Mesendoderm (in vitro differentiated cells): ENCODE measurements around the gene OAS3.

Source experiments
- DNase-seq: peaks from one replicate; pipeline ENCODE4 v3.0.0; 2013
- H2AK5ac ChIP-seq: 2 replicates; pipeline ENCODE4 v1.6.1; 2013; ENCODE audit warnings: low read length, inconsistent platforms
- H2BK120ac ChIP-seq: 2 replicates; pipeline ENCODE4 v1.6.1; 2013; ENCODE audit warnings: low read depth, mild to moderate bottlenecking, low read length, moderate library complexity, mixed read lengths
- H2BK15ac ChIP-seq: replicated peaks from 2 replicates; pipeline ENCODE4 v1.6.1; 2013; ENCODE audit warnings: low read depth, mild to moderate bottlenecking, moderate library complexity
- H2BK5ac ChIP-seq: 2 replicates; pipeline ENCODE4 v1.6.1; 2013; ENCODE audit warnings: low read length, inconsistent platforms
- H3K18ac ChIP-seq: 2 replicates; pipeline ENCODE4 v1.6.1; 2013; ENCODE audit warnings: mild to moderate bottlenecking, low read length, mixed read lengths
- H3K23ac ChIP-seq: one replicate; pipeline ENCODE4 v1.6.1; 2013; ENCODE audit warnings: low read length
- H3K27ac ChIP-seq: 2 replicates; pipeline ENCODE4 v1.5.1; 2013; ENCODE audit warnings: low read depth, mild to moderate bottlenecking, inconsistent platforms, low read length, moderate library complexity
- H3K27me3 ChIP-seq: 2 replicates; pipeline ENCODE4 v1.6.1; 2013; ENCODE audit warnings: low read length, control low read depth, mild to moderate bottlenecking, inconsistent platforms; ENCODE audit not compliant: insufficient read depth, poor library complexity
- H3K36me3 ChIP-seq: 2 replicates; pipeline ENCODE4 v1.6.1; 2013; ENCODE audit warnings: low read length, inconsistent platforms; ENCODE audit not compliant: control insufficient read depth, insufficient read depth
- H3K4ac ChIP-seq: one replicate; pipeline ENCODE4 v1.6.1; 2013; ENCODE audit warnings: low read depth, mild to moderate bottlenecking, low read length, moderate library complexity
- H3K4me1 ChIP-seq: 2 replicates; pipeline ENCODE4 v1.6.1; 2013; ENCODE audit warnings: low read depth, low read length, inconsistent platforms; ENCODE audit not compliant: control insufficient read depth
- H3K4me2 ChIP-seq: 2 replicates; pipeline ENCODE4 v1.6.1; 2013; ENCODE audit warnings: low read length
- H3K4me3 ChIP-seq: 2 replicates; pipeline ENCODE4 v1.5.1; 2013; ENCODE audit warnings: mild to moderate bottlenecking, low read length
- H3K56ac ChIP-seq: one replicate; pipeline ENCODE4 v1.6.1; 2013; ENCODE audit warnings: low read length
- H3K79me1 ChIP-seq: 2 replicates; pipeline ENCODE4 v1.6.1; 2013; ENCODE audit warnings: low read length, inconsistent platforms
- H3K79me2 ChIP-seq: 2 replicates; pipeline ENCODE4 v1.6.1; 2013; ENCODE audit warnings: mild to moderate bottlenecking, low read length; ENCODE audit not compliant: control insufficient read depth, insufficient read depth
- H3K9ac ChIP-seq: 2 replicates; pipeline ENCODE4 v1.6.1; 2013; ENCODE audit warnings: low read length, inconsistent platforms
- H4K5ac ChIP-seq: one replicate; pipeline ENCODE4 v1.6.1; 2013; ENCODE audit warnings: low read length
- H4K8ac ChIP-seq: one replicate; pipeline ENCODE4 v1.6.1; 2013; ENCODE audit warnings: low read depth, mild to moderate bottlenecking, control low read depth, low read length, moderate library complexity
- WGBS: extraction: QIAGEN DNeasy Blood & Tissue Kit; methylation state at CpG from one replicate; pipeline ENCODE4 v1.1.7; 2013; ENCODE audit warnings: low lambda C conversion rate, missing lambda C conversion rate; ENCODE audit not compliant: insufficient coverage; ENCODE audit errors: extremely low coverage; 5-methylcytosine and 5-hydroxymethylcytosine counted together

OAS3 gene

DNA sequence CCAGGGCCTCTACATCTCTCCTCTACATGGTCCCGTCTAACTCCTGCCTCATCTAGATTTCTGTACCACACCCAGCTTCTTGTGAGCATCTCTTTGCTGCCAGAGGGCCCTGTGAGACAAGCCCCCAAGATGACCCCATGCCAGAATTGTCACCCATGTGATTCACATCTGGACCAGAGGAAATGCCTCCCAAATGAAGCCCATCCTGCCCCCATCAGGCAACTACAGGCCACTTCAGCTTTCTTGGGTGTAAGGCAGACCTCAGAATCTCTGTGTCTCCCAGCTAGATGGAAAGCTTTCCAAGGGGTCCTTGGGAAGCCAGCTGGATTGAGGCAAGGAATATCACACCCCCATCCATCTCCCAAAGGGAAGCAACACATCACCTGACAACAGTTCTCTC is 9.3 kb upstream of the OAS3 start:
- H3K36me3 ChIP-seq: no peaks in the 10 kb centered on the region
- H3K23ac ChIP-seq: no peak overlapping the region
- H3K79me2 ChIP-seq: no peaks in the 10 kb centered on the region
- H2BK5ac ChIP-seq: no peak overlapping the region
- no peaks in the 10 kb centered on the region for H3K4me1 ChIP-seq
- H3K4me2 ChIP-seq: no peak overlapping the region
- no CpG with 5 or more reads among the region's 1 CpG for WGBS
- H3K9ac ChIP-seq: no peak overlapping the region
- no peak overlapping the region for H4K8ac ChIP-seq
- no peak overlapping the region for H2BK15ac ChIP-seq
- H3K27me3 ChIP-seq: no peaks in the 10 kb centered on the region
- no peak overlapping the region for H3K4ac ChIP-seq
- H2BK120ac ChIP-seq: no peak overlapping the region
- no peak overlapping the region for H3K27ac ChIP-seq
- no peak overlapping the region for H4K5ac ChIP-seq
- H3K56ac ChIP-seq: no peak overlapping the region
- no peak overlapping the region for H3K18ac ChIP-seq
- H3K4me3 ChIP-seq: no peak overlapping the region
- H3K79me1 ChIP-seq: no peaks in the 10 kb centered on the region
- no peak overlapping the region for H2AK5ac ChIP-seq
- DNase-seq: peak; percentile 23

DNA sequence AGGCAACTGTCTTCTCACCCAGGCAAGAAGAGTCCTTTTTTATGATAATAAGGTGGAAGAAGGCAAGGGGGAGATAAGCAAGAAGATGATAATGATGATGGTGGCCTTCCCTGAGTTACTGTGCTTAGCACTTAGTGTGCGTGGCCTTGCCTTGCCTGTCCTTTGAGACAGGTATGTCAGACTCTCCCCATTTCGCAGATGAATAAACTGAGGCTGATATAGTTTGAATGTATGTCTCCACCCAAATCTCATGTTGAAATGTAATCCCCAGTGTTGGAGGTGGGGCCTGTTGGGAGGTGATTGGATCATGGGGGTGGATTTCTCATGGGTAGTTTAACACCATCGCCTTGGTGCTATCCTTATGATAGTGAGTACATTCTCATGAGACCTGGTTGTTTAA is 8.6 kb upstream of the OAS3 start:
- Histone ChIP-seq H4K5ac (no peak overlapping the region), H3K79me1 (no peaks in the 10 kb centered on the region), H3K27ac (no peak overlapping the region), H3K4me2 (no peak overlapping the region), H3K56ac (no peak overlapping the region), H3K79me2 (no peaks in the 10 kb centered on the region), H3K27me3 (no peaks in the 10 kb centered on the region), H3K9ac (no peak overlapping the region), H3K4me1 (no peaks in the 10 kb centered on the region), H3K23ac (no peak overlapping the region), H3K4me3 (no peak overlapping the region), H2BK5ac (no peak overlapping the region), H4K8ac (no peak overlapping the region), H3K18ac (no peak overlapping the region), H3K4ac (no peak overlapping the region), H2AK5ac (no peak overlapping the region), H2BK15ac (no peak overlapping the region), H3K36me3 (no peaks in the 10 kb centered on the region), H2BK120ac (no peak overlapping the region)
- DNase-seq: no peak
- no CpG with 5 or more reads among the region's 3 CpGs for WGBS

DNA sequence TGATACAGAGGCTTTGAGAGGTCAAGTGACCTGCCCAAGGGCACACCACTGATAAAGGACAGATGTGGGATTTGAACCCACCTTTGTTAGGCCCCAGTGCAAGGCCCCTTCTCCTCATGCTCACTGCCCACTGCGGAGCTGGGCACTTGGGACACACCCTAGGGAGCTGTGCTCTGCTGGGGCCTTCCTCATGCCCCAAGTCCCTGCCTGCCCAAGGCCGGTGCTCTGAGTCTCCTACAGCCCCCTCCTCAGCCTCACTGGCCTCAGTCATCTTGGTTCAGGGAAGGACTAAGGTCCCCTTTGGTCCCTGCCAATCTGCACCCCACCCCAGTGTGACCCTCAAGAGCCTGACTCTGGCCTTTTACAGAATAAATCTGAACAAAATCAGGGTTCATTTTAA is 7.9 kb upstream of the OAS3 start:
- H3K79me1 ChIP-seq: no peaks in the 10 kb centered on the region
- H4K5ac ChIP-seq: no peak overlapping the region
- H2BK120ac ChIP-seq: no peak overlapping the region
- WGBS: no CpG with 5 or more reads among the region's 2 CpGs
- H3K36me3 ChIP-seq: no peaks in the 10 kb centered on the region
- no peaks in the 10 kb centered on the region for H3K27me3 ChIP-seq
- H3K27ac ChIP-seq: no peak overlapping the region
- no peak overlapping the region for H4K8ac ChIP-seq
- H3K9ac ChIP-seq: no peak overlapping the region
- no peak overlapping the region for H3K23ac ChIP-seq
- no peak overlapping the region for H3K18ac ChIP-seq
- H2AK5ac ChIP-seq: no peak overlapping the region
- no peaks in the 10 kb centered on the region for H3K4me1 ChIP-seq
- no peak overlapping the region for H3K56ac ChIP-seq
- no peak overlapping the region for H2BK15ac ChIP-seq
- H3K4me2 ChIP-seq: no peak overlapping the region
- H2BK5ac ChIP-seq: no peak overlapping the region
- no peak overlapping the region for H3K4me3 ChIP-seq
- no peak for DNase-seq
- H3K4ac ChIP-seq: no peak overlapping the region
- no peaks in the 10 kb centered on the region for H3K79me2 ChIP-seq

DNA sequence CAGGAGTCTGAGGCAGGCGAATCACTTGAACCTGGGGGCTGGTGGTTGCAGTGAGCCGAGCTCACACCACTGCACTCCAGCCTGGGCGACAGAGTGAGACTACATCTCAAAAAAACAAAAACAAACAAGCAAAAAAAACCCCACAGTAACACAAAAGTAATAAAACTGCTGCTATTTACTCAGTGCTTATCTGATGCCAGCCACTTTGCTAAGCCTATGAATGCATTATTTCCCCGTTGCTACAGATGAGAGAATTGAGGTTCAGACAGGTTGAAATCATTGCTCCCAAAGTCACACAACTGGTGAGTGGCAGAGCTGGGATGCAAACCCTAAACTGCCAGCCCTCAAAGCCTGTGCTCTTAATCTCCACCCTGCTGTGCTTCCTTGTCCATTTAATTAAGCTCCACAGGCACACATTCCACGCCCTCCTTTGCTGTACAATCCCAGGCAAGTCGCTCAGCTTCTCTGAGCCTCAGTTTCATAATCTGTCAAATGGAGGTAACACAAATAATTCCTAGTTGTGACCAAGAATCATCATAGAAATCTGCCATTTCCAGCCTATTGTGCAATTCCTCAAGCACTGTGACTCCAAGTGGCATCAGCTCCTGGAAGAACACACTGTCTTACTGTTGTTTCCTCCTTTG is 5.7 kb upstream of the OAS3 start:
- Histone ChIP-seq H2BK15ac (no peak overlapping the region), H3K4me3 (no peak overlapping the region), H3K9ac (no peak overlapping the region), H3K36me3 (no peaks in the 10 kb centered on the region), H3K4ac (no peak overlapping the region), H3K27me3 (no peaks in the 10 kb centered on the region), H3K56ac (no peak overlapping the region), H4K8ac (no peak overlapping the region), H2BK5ac (no peak overlapping the region), H3K27ac (no peak overlapping the region), H3K18ac (no peak overlapping the region), H3K79me1 (no peaks in the 10 kb centered on the region), H3K4me1 (no peaks in the 10 kb centered on the region), H3K23ac (no peak overlapping the region), H2AK5ac (no peak overlapping the region), H3K4me2 (no peak overlapping the region), H4K5ac (no peak overlapping the region), H2BK120ac (no peak overlapping the region), H3K79me2 (no peaks in the 10 kb centered on the region)
- DNase-seq: peak; percentile 63
- WGBS: no CpG with 5 or more reads among the region's 6 CpGs

DNA sequence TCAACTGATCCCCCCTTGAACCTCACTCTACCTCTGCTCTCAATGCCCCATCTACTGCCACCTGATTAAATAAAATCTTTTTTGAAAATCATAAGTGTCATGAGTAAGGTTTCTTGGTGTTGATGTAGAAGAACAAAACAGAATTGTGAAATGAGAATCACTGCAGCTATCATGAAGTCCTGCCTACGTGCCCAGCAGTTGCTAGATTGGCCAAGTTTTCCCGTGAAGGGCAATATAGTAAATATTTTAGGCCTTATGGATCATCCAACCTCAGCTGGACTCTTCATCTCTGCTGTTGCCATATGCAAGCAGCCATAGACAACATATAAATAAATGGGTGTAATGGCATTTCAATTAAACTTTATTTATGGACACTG is 5.2 kb upstream of the OAS3 start:
- Histone ChIP-seq H2BK120ac (no peak overlapping the region), H3K23ac (no peak overlapping the region), H2BK15ac (no peak overlapping the region), H2BK5ac (no peak overlapping the region), H3K36me3 (no peaks in the 10 kb centered on the region), H3K18ac (no peak overlapping the region), H3K9ac (no peak overlapping the region), H3K4me3 (no peak overlapping the region), H2AK5ac (no peak overlapping the region), H3K79me1 (no peaks in the 10 kb centered on the region), H4K5ac (no peak overlapping the region), H3K79me2 (no peaks in the 10 kb centered on the region), H3K4me2 (no peak overlapping the region), H3K56ac (no peak overlapping the region), H4K8ac (no peak overlapping the region), H3K27ac (no peak overlapping the region), H3K4ac (no peak overlapping the region), H3K4me1 (no peaks in the 10 kb centered on the region), H3K27me3 (no peaks in the 10 kb centered on the region)
- no CpG with 5 or more reads among the region's 2 CpGs for WGBS
- DNase-seq: no peak

DNA sequence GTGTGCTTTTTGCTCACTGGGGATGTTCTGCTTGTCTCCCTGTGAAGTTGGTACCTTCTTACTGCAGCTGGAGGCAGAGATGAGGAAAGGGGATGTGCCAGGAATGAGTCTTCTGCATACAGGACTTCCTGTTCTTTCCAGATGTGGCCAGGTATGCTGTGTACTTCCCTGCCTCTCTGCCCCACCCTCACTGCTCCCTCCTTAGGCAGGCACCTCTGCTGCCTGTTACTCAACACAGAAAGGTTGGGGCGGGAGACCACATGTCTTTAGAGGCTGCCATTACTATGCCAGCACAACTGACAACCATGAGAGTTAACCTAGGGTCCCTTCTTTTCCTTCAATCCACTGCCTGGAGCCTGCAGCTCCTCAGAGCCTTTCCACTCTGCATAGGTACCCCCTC is 2.0 kb upstream of the OAS3 start:
- Histone ChIP-seq H3K4ac (no peak overlapping the region), H3K79me1 (no peaks in the 10 kb centered on the region), H2AK5ac (no peak overlapping the region), H3K23ac (no peak overlapping the region), H3K27ac (no peak overlapping the region), H3K56ac (no peak overlapping the region), H3K27me3 (peaks cover 2% of the 10 kb centered on the region), H4K5ac (no peak overlapping the region), H3K18ac (no peak overlapping the region), H3K79me2 (no peaks in the 10 kb centered on the region), H4K8ac (no peak overlapping the region), H2BK120ac (no peak overlapping the region), H3K36me3 (no peaks in the 10 kb centered on the region), H3K4me3 (no peak overlapping the region), H2BK5ac (no peak overlapping the region), H2BK15ac (no peak overlapping the region), H3K4me1 (no peaks in the 10 kb centered on the region), H3K4me2 (no peak overlapping the region), H3K9ac (no peak overlapping the region)
- no peak for DNase-seq
- WGBS: no CpG with 5 or more reads among the region's 1 CpG
